Stimulated activated CD4-positive, alpha-beta T cell treated with anti-CD3 and anti-CD28 coated beads, TNF-alpha, amount 100 ng/mL, for 1 hour (primary cell): Measurements from ENCODE around the gene C21orf91.

Experiments
- DNase-seq, 3 donors: peaks; one replicate each; pipeline ENCODE4 v3.0.0-alpha.2; 2020; ENCODE audit warnings: low read depth in 3 of 3, low spot score in 1 of 3

C21orf91 gene

GRCh38 chr21:17819114-17819876, at the start of gene C21orf91:
Gene C21orf91 (minus strand): TSS chr21:17819356. CDS start chr21:17818318, 1,038 bp downstream.
- DNase-seq, result peak; percentile 70 to 78 (median 72)

DNA sequence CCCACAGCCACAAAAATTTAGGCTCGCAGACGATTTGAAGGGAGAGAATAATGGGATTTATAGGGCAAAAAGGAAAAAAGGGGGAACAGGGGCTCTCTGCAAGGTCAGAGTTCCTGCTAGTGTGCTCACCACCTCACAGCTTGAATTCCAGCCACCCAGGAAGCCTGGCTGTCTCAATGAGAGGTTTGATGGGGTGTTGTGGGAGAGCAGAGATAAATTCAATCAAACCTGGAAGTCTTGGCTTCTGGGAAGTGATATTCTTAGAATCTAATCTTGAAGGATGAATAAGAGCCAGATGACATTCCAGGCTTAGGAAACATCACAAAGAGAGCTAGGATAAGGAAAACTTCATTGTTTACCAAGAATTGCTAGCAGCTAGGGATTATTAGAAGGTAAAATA, 47.4 kb upstream of the C21orf91 start:
- no peak for DNase-seq

- DNase-seq, result no peak
These were observed 40.5 kb upstream of the C21orf91 start for GRCh38 chr21:17859661-17860060.

GRCh38 chr21:17858747-17859146, 39.6 kb upstream of the C21orf91 start:
- DNase-seq, result no peak

GRCh38 chr21:17854745-17855144, 35.6 kb upstream of the C21orf91 start:
- no peak for DNase-seq

DNA sequence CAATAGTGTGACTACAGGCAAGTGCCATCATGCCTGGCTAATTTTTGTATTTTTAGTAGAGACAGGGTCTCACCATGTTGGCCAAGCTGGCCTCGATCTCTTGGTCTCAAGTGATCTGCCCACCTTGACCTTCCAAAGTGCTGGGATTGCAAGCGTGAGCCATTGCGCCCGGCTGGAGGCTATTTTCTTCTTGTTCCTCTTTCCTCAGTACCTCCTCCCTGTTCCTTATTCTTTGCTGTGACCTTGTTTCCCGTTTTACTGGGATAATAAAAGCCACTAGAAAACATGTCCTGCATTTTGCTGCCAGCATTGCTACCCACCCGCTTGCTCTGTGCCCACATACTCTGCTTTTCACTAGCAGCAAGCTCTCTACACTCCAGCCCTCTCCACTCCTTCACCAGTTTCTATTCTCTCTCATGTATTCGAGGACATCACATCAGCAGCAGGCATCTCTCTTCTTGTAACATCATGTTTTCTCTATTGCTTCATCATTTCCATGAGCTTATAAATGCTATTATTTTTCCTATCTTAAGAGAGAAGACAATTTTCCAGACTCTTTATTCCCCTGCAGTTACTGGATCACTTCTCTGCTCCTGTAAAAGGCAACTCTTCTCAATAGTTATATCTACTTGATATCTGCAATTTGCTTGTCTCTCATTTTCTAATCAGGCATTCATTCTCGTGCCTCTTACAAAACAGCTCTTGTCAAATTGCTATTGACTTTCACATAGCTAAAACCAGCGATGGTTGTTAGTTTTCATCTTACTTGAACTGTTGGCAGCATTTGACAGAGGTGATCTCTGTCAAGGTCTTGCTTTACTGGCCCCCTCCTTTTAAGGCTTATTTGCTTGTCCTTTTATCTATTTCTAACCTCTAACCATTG, 34.5 kb upstream of the C21orf91 start:
- DNase-seq, result no peak

DNA sequence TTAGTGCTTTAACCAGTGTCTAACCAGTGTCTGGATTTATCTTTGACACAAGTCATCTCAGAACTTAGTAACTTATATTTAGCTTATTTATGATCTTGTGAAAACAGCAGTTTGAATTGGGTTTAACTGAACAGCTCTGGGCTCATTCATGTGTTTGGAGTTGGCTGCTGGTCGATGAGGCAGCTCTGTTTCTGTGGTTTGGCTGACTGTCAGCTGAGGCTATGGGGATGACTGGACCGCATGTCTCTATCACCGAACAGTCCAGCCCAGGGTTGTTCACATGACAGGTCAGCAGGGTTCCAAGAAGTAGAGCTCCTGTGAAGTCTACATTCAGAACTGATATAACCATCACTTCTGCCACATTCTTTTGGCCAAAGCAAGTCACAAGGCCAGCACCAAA, 29.1 kb upstream of the C21orf91 start:
- DNase-seq, result no peak

- DNase-seq, result no peak
These were observed 21.9 kb upstream of the C21orf91 start for GRCh38 chr21:17841103-17841502.

DNA sequence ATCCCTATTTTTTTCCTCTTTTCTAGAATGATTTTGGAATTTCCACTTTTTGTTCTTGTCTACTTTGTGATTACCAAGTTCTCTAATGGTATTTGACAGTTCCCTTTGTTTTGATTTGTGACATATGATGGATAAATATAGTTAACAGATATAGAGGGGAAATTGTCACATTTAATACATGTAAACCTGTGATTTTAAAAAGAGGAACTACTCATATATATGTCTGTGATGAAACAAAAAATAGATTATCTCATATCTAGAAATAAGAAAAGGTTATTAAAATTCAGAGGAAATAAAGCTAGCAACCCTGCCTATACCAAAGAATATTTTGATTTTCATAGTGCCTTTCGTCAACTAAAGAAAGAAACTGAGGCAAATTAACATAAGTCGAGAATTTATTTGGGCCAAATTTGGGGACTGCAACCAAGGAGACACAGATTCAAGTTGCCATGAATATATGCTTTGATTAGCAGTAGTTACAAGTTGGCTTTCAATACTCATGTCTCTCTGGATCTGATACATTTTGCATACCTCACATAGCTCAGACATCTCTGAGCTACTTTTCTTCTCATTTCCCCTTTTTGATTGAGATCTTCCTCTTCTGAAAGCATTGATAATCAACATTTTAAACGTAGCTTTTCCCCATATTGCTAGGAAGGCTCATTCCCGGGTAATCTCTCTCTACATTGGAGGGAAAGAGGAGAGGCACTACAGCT, 15.6 kb upstream of the C21orf91 start:
- no peak for DNase-seq

DNA sequence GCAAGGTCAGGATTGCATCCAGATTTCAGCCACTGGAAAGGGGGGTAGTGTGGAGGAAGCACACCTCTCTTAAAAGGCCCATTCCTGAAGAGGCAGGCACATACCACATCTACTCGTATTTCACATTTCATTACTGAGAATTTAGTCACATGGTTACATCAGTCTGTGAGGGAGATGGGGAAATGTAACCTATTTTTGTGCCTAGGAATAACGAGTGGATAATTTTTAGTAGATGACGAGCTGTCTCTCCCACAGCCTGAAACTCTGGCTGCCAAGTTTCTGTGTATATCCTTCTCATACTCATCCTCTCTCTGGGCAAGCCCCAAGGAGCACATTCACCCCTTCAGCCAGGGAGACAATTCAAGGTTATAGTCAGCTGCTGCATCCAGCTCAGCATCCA, 10.3 kb upstream of the C21orf91 start:
- DNase-seq, result no peak

DNA sequence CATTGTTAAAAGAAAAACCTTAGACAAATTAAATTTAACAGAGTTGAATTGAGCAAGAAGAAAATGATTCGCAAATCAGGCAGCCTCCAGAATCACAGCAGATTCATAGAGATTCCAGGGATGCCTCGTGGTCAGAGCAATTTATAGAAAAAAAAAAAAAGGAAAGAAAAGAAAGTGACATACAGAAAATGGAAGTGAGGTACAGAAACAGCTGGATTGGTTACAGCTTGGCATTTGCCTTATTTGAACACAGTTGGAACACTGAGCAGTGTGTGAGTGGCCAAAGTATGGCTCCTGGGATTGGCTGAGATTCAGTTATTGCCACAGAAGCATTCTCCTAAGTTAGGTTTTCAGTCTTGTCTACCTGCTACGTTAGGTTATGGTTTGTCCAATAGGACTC, 9.1 kb upstream of the C21orf91 start:
- no peak for DNase-seq

- no peak for DNase-seq
These were observed 4.7 kb upstream of the C21orf91 start for GRCh38 chr21:17823846-17824245.

GRCh38 chr21:17821121-17821520, 2.0 kb upstream of the C21orf91 start:
- DNase-seq, result no peak

GRCh38 chr21:17819877-17820229, 697 bp upstream of the C21orf91 start:
- no peak for DNase-seq

GRCh38 chr21:17818186-17819113, 706 bp downstream of the C21orf91 start:
- peak in 2 of 3 donors; percentile 6 to 22 for DNase-seq

- DNase-seq, result no peak
These were observed 5.8 kb downstream of the C21orf91 start for GRCh38 chr21:17813353-17813752.

GRCh38 chr21:17805966-17806365, 13.2 kb downstream of the C21orf91 start:
- DNase-seq, result no peak

GRCh38 chr21:17803536-17803935, 15.6 kb downstream of the C21orf91 start:
- DNase-seq, result no peak

- DNase-seq, result no peak
These were observed 16.6 kb downstream of the C21orf91 start for GRCh38 chr21:17802572-17802971.

DNA sequence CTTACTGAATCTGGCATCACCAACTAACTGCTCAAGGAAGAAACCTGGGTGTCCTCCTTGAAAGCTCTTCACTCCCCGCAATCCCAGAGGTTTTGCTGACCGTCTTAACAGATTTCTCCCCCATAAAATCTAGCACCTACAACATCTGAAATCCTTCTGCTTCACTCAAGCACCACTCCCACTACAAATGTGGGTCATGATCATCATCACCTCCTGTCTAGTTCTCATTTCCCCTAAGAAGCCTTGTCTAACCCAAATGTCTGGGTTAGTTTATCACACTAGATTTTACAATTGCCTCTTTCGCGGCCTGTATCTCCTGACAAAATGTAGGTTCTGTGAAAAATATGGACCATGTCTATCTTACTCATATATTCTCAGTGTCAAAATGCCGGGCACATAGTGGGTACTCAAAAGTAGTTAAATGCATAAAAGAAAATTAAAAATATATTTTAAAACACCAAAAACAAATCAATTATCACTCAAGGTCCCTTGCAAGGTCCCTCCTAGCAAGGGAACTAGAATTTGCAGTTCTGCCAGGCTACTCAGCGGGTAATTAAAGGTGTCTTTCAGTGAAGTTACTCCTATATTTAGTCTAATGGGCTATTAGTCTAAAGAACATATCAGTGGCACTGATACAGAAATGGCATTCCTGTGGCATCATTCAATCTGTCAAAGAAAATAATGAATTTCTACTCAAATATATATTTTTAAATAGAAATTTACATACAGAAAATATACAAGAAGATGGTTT, 19.6 kb downstream of the C21orf91 start:
- no peak for DNase-seq
